Right atrium auricular region (tissue), 2 donors: ENCODE data around the gene CPM. TPM values are rescaled to one million over a fixed set of nuclear protein-coding genes. Genes with fewer than 3 reads are reported as not detected.
"Not testable (repeated sequence)": the region's sequence is repeated elsewhere in the genome, so short reads cannot be mapped to it uniquely, and the experiment has no call there.

Experiments used
- DNase-seq: peaks from one replicate; pipeline ENCODE4 v3.0.0-alpha.2; 2019; ENCODE audit warnings: low spot score
- H3K27ac ChIP-seq, 2 donors: fragments of 200-600 bp; sonication (generic); 1 replicate in 1 of 2; 2 replicates in 1 of 2; pipeline ENCODE4 v1.5.1; 2016 to 2019
- H3K27me3 ChIP-seq, 2 donors: fragments of 200-600 bp; sonication (generic); one replicate each; pipeline versions ENCODE4 v1.5.1 to v1.6.0; 2017 to 2019
- H3K36me3 ChIP-seq: fragments of 200-600 bp; sonication (generic); one replicate; pipeline ENCODE4 v1.5.1; 2016
- H3K4me1 ChIP-seq, 2 donors: fragments of 200-600 bp; sonication (generic); one replicate each; pipeline versions ENCODE4 v1.5.1 to v1.6.0; 2017 to 2019
- H3K4me3 ChIP-seq, 2 donors: fragments of 200-600 bp; sonication (generic); 1 replicate in 1 of 2; 2 replicates in 1 of 2; pipeline ENCODE4 v1.5.1; 2017 to 2019; ENCODE audit warnings: mild to moderate bottlenecking in 1 of 2, moderate library complexity in 1 of 2
- H3K9me3 ChIP-seq, 2 donors: fragments of 200-600 bp; sonication (generic); one replicate each; pipeline ENCODE4 v1.5.1; 2019
- CTCF ChIP-seq, 2 donors: fragments of 200-600 bp; sonication (generic); IDR thresholded peaks; one replicate each; pipeline ENCODE4 v1.5.1; 2019; ENCODE audit warnings: antibody characterized with exemption in 2 of 2
- total RNA-seq, 2 donors: library from RNA; depleted of rRNA; stranded (reverse); fragments of >200 nt; gene quantifications; one replicate each; pipeline ENCODE4 v1.1.0, GENCODE V29; 2016

CPM gene
- total RNA-seq, 2 donors from 2014 or later: 19.8 to 21.9 TPM

DNA sequence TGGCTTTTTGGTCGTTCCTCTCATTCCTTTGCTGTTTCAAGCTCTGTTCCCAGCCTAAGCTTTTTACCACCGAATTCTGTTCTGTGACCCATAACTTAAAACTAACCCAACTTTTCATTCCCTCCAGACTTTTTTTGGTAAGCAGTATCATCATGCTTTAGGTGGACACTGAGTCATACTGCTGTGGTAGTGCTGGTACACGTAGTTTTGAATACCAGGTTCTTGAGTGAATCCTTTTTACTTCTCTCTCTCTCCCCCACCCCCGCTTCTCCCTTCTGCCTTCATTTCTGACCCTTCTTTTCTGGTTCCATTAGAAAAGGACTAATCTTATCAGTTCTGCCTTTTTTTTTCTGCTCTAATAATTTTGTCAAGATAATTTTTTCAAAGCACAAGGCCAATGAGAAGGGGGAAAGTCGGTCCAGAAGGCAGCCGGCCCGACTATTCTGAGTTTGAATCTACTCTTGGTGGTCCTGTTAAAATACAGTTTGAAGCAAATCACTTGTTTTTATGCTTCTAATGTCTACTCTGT, 127.3 kb downstream of the CPM start:
- Histone ChIP-seq H3K4me1 (peaks cover 0 to 15% of the 10 kb centered on the region in 2 donors), H3K9me3 (no peaks in the 10 kb centered on the region), H3K27ac (no peak overlapping the region), H3K4me3 (no peak overlapping the region), H3K36me3 (peaks cover 14% of the 10 kb centered on the region), H3K27me3 (no peaks in the 10 kb centered on the region)
- TF ChIP-seq CTCF (IDR thresholded peaks at IDR 0.05): no peak
- DNase-seq: no peak

GRCh38 chr12:68804657-68805591, 128.0 kb downstream of the CPM start:
- H3K4me1 ChIP-seq: peaks cover 0 to 12% of the 10 kb centered on the region in 2 donors
- no peak overlapping the region for H3K4me3 ChIP-seq
- no peaks in the 10 kb centered on the region for H3K27me3 ChIP-seq
- peaks cover 7% of the 10 kb centered on the region for H3K36me3 ChIP-seq
- no peak for TF ChIP-seq CTCF (IDR thresholded peaks at IDR 0.05)
- no peak overlapping the region for H3K27ac ChIP-seq
- DNase-seq: no peak
- H3K9me3 ChIP-seq: no peaks in the 10 kb centered on the region

DNA sequence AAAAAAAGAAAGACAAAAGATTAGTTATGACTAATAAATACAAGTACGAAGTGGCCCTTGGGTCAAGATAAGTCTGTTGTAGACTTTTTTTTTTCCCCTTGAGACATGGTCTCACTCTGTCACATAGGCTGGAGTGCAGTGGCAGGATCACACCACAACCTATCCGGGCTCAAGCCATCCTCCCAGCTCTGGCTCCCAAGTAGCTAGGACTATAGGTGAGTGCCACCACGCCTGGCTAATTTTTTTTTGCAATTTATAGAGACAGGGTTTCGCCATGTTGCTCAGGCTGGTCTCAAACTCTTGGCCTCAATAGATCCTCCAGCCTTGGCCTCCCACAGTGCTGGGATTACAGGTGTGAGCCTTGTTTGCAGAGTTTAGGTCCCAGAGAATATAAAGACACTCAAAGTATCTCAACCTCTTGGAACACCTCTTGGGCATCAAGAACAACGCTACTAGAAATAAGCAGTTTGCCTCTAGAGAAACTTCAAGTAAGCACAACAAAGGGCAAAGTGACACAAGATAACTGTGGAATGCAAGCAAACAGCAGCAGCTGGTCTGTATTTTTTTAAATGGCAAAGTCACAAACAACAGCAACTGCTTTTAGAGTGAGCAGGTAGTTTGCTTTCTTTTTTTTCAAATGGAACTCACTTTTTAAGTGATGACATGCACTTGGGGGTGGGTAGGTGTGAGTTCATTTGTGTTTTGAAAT, 128.9 kb downstream of the CPM start:
- no peak for TF ChIP-seq CTCF (IDR thresholded peaks at IDR 0.05)
- H3K27ac ChIP-seq: no peak overlapping the region
- peaks cover 0 to 9% of the 10 kb centered on the region in 2 donors for H3K4me1 ChIP-seq
- H3K4me3 ChIP-seq: no peak overlapping the region
- DNase-seq: no peak
- no peaks in the 10 kb centered on the region for H3K27me3 ChIP-seq
- H3K9me3 ChIP-seq: no peaks in the 10 kb centered on the region
- H3K36me3 ChIP-seq: no peaks in the 10 kb centered on the region

GRCh38 chr12:68802911-68803651, 129.9 kb downstream of the CPM start:
- not testable (repeated sequence) for H3K4me3 ChIP-seq, H3K27ac ChIP-seq, DNase-seq

DNA sequence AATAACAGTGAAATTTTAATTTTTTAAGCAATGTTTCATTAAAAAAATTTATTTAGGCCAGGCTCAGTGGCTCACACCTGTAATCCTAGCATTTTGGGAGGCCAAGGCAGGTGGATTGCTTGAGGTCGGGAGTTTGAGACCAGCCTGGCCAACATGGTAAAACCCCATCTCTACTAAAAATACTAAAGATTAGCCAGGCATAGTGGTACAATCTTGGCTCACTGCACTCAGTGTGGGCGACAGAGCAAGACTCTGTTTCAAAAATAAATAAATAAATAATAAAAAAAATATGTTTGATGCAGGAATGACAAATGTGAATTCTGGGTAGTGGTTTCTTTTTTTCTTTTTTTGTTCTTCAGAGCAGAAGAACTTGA, 130.6 kb downstream of the CPM start:
- H3K4me1 ChIP-seq, H3K27me3 ChIP-seq, H3K27ac ChIP-seq, H3K36me3 ChIP-seq, H3K4me3 ChIP-seq, DNase-seq, H3K9me3 ChIP-seq: not testable (repeated sequence)

More at GRCh38 chr12:68802911-68803651, 129.9 kb downstream of the CPM start:
- H3K27me3 ChIP-seq, H3K36me3 ChIP-seq, H3K9me3 ChIP-seq, H3K4me1 ChIP-seq: not testable (repeated sequence)

Other genes starting within 250 kb of the CPM start
- gene NUP107, start 246.2 kb downstream of the CPM start, total RNA-seq: 10 to 100 TPM; 12.6 to 14.9 TPM
- 1 to 10 TPM; 2.3 to 3.1 TPM for gene SLC35E3, start 187.0 kb downstream of the CPM start, total RNA-seq
- gene MDM2, start 125.0 kb downstream of the CPM start, total RNA-seq: 10 to 100 TPM; 36.0 to 36.6 TPM